Chondrocyte (in vitro differentiated cells): ENCODE results near the gene MAN1A1. TPM values are rescaled to one million over a fixed set of nuclear protein-coding genes. Genes with fewer than 3 reads are reported as not detected.

ENCODE experiments used
- DNase-seq: peaks from one replicate; pipeline ENCODE4 v3.0.0; 2021; ENCODE audit warnings: mixed read lengths, low spot score
- H3K27ac Mint-ChIP-seq: one replicate; pipeline ENCODE4 v1.8.0; 2021; ENCODE audit warnings: mild to moderate bottlenecking, moderate library complexity, mixed read lengths; ENCODE audit not compliant: unreplicated experiment
- H3K27me3 Mint-ChIP-seq: 2 replicates; pipeline ENCODE4 v1.8.0; 2021; ENCODE audit warnings: low read depth, mixed read lengths
- H3K36me3 Mint-ChIP-seq: 2 replicates; pipeline ENCODE4 v1.8.0; 2021; ENCODE audit warnings: low read depth, mixed read lengths
- H3K4me1 Mint-ChIP-seq: 2 replicates; pipeline ENCODE4 v1.8.0; 2021; ENCODE audit warnings: low read depth, mild to moderate bottlenecking, mixed read lengths
- H3K4me3 Mint-ChIP-seq: one replicate; pipeline ENCODE4 v1.8.0; 2021; ENCODE audit warnings: mild to moderate bottlenecking, moderate library complexity, mixed read lengths; ENCODE audit not compliant: unreplicated experiment
- H3K9me3 Mint-ChIP-seq: 2 replicates; pipeline ENCODE4 v1.8.0; 2021; ENCODE audit warnings: low read depth, mixed read lengths
- CTCF ChIP-seq: fragments of 200-600 bp; sonication (generic); IDR thresholded peaks from 2 replicates; pipeline ENCODE4 v1.5.0; 2021; ENCODE audit warnings: antibody characterized with exemption, mild to moderate bottlenecking, moderate library complexity
- total RNA-seq: library from RNA; stranded (reverse); gene quantifications from 3 replicates; pipeline ENCODE4 v1.2.1, GENCODE V29; 2021

MAN1A1 gene
- total RNA-seq, 1 donor from 2014 or later, result 7.2 TPM

GRCh38 chr6:119197271-119197670 is 152.3 kb downstream of the MAN1A1 start:
- no peaks in the 10 kb centered on the region for H3K4me1 Mint-ChIP-seq
- no peak for DNase-seq
- no peak for TF ChIP-seq CTCF
- no peaks in the 10 kb centered on the region for H3K27me3 Mint-ChIP-seq
- no peaks in the 10 kb centered on the region for H3K36me3 Mint-ChIP-seq
- no peaks in the 10 kb centered on the region for H3K9me3 Mint-ChIP-seq
- H3K27ac Mint-ChIP-seq, result no peak overlapping the region
- H3K4me3 Mint-ChIP-seq, result no peak overlapping the region

DNA sequence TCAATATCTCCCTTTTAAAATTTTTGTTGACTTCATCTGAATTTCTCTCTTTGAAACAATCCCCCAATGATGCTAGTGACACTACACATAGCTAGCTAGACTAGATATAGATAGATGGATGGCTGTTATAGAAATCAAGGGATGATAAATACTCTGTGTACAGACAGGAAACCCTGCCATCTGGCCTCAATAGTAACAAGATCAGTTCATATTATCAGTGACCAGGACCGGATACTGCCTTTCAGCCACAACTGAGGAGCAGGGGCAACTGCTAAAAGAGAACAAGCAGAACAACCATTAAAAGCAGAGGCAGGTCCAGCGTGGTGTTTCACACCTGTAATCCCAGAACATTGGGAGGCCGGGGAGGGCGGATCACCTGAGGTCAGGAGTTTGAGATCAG is 152.8 kb downstream of the MAN1A1 start:
- no peaks in the 10 kb centered on the region for H3K36me3 Mint-ChIP-seq
- H3K27ac Mint-ChIP-seq, result no peak overlapping the region
- DNase-seq, result no peak
- no peak for TF ChIP-seq CTCF
- no peaks in the 10 kb centered on the region for H3K27me3 Mint-ChIP-seq
- no peak overlapping the region for H3K4me3 Mint-ChIP-seq
- H3K4me1 Mint-ChIP-seq, result no peaks in the 10 kb centered on the region
- no peaks in the 10 kb centered on the region for H3K9me3 Mint-ChIP-seq

DNA sequence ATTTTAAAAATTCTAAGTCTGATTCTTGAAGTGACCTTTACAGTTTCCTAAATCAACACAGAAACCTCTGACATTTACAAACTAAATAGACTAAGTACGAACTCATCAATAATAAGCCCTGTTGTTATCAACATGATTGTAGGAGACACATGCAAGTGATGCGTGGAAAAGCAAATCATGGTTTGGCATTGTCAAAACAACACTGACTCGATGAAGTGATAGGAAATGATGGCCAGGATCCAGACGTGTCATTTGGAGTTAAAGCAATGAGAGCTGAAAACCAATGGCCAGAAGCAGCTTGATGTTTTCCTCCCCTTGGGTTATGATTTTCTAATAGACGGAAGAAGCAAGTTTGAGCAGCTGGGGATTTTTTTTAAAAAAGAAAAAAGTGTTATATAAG is 153.7 kb downstream of the MAN1A1 start:
- H3K4me3 Mint-ChIP-seq, result no peak overlapping the region
- DNase-seq, result no peak
- H3K9me3 Mint-ChIP-seq, result no peaks in the 10 kb centered on the region
- no peak overlapping the region for H3K27ac Mint-ChIP-seq
- no peak for TF ChIP-seq CTCF
- no peaks in the 10 kb centered on the region for H3K27me3 Mint-ChIP-seq
- peaks cover 2% of the 10 kb centered on the region for H3K36me3 Mint-ChIP-seq
- no peaks in the 10 kb centered on the region for H3K4me1 Mint-ChIP-seq

GRCh38 chr6:119195204-119195603 is 154.4 kb downstream of the MAN1A1 start:
- no peaks in the 10 kb centered on the region for H3K27me3 Mint-ChIP-seq
- H3K36me3 Mint-ChIP-seq, result peaks cover 2% of the 10 kb centered on the region
- no peak overlapping the region for H3K4me3 Mint-ChIP-seq
- TF ChIP-seq CTCF, result no peak
- H3K9me3 Mint-ChIP-seq, result no peaks in the 10 kb centered on the region
- H3K4me1 Mint-ChIP-seq, result no peaks in the 10 kb centered on the region
- no peak overlapping the region for H3K27ac Mint-ChIP-seq
- no peak for DNase-seq

GRCh38 chr6:119193707-119194106 is 155.9 kb downstream of the MAN1A1 start:
- DNase-seq, result no peak
- H3K27me3 Mint-ChIP-seq, result no peaks in the 10 kb centered on the region
- no peak for TF ChIP-seq CTCF
- H3K4me3 Mint-ChIP-seq, result no peak overlapping the region
- H3K27ac Mint-ChIP-seq, result no peak overlapping the region
- H3K36me3 Mint-ChIP-seq, result peaks cover 2% of the 10 kb centered on the region
- no peaks in the 10 kb centered on the region for H3K9me3 Mint-ChIP-seq
- H3K4me1 Mint-ChIP-seq, result no peaks in the 10 kb centered on the region
